ENCODE data around the gene RABGAP1L.
"Not testable (repeated sequence)": the region's sequence is repeated elsewhere in the genome, so short reads cannot be mapped to it uniquely, and the experiment has no call there.

Gene RABGAP1L

GRCh38 chr1:174398246-174398645, 238.9 kb downstream of the RABGAP1L start:
- no peak for DNase-seq

DNA sequence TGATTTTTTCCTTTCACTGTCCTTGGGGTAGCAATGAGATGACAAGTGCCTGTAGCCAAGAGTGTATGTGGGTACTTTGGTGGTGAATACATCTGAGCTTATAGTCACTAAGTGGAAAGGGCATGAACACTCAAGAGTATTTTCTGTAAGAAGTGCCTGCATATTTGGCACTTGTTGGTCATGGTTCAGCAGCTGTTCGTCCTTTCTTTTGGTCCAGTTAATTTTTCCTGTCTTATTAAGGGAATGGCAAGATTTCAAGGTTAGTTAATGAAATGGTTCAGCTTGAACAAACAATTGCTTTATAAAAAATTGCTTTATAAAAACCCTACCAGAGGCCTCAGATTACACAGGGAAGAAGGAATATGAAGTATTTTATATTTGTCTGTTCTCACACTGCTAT, 239.9 kb downstream of the RABGAP1L start:
- no peak for DNase-seq

DNA sequence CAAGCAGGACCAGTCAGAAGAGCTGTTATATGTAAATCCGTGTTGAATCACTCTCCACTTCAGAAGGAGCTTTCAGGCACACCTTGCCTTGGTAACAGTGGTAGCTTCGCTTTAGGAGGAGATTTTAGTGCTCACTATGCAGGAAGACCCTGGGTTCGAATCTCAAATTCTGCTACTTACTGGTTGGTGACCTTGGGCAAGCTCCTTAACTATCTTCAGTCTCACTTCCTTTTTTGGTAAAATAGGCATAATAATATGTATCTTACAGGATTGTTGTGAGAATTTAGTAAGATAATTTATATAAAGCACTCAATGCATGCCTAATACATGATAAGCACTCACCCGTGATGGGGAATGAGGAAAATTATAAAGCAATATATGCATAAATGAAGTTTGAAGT, 241.8 kb downstream of the RABGAP1L start:
- DNase-seq, result no peak

- DNase-seq, result no peak
Measured at GRCh38 chr1:174405219-174405618, 245.9 kb downstream of the RABGAP1L start.

DNA sequence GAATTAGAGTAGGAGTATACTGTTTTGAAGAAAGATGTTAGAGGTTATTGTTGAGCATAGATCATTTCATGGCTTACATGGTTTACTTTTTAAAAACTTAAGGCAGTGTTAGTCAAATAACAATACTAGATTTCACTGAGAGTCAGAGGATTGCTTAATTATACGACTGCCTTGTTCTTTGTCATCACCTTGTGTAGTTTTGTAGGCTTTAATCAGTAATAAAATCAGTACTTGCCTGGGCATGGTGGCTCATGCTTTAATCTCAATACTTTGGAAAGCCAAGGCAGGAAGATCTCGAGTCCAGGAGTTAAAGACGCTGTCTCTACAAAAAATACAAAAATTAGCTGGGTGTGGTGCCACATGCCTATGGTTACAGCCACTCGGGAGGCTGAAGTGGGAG, 247.1 kb downstream of the RABGAP1L start:
- no peak for DNase-seq

DNA sequence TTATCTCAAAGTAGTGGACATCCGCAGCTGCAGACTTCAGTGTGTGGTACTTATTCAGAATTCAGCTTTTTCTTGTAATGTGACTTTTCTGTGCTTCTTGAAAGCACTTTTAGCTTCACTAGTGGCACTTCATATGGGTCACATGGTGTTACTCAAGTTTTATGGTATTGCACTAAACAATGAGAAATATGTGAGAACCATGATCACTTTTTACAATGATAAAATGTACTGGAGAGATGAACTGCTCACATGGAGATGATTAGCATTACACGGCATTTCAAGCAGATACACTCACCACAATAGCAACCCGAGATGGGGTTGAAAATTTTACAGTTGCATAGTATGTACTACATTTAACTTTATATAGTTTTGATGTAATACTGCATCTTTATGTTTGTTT, 248.3 kb downstream of the RABGAP1L start:
- DNase-seq, result no peak

- no peak for DNase-seq
Measured at GRCh38 chr1:174408146-174408545, 248.8 kb downstream of the RABGAP1L start.

GRCh38 chr1:174409801-174410200, 250.5 kb downstream of the RABGAP1L start:
- not testable (repeated sequence) for DNase-seq

GRCh38 chr1:174413632-174414031, 254.3 kb downstream of the RABGAP1L start:
- no peak for DNase-seq

GRCh38 chr1:174414203-174414602, 254.9 kb downstream of the RABGAP1L start:
- DNase-seq, result no peak

DNA sequence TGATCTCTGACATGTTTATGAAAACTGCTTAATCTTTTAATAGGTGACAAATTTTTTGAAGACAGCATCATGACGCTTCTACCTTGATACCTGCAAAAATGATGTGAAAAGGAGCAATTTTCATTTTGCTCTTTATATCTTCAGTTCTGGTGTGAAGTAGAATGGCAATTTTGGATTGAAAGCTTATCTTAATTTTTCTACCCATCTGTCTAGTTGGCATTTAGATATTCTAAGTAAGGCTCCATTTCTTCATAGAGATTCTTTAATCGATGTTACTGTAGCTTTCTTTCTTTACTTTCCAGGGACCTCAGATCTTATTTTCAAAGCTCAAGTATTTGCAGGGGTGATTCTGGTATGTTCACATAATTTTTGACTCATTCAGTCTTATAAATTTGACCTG, 256.2 kb downstream of the RABGAP1L start:
- DNase-seq, result no peak

DNA sequence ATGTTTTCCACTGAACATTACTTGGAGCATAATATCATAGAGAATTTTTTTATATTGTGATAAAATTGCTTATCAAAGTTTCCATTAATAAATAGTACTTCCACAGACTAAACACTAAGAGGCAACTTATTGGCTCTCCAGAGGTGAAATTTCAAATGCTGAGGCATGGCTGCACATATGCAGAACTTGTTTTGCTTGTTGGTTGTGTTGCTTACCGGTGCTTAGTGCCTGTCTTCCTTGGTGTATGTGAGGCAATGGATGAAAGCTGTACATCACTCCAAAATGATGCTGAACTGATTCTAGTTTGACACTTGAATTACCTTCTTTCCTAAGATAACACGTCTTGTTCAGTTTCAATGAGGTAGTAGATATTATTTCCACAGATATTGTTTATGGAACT, 258.6 kb downstream of the RABGAP1L start:
- DNase-seq, result no peak

- DNase-seq, result no peak
Measured at GRCh38 chr1:174425121-174425520, 265.8 kb downstream of the RABGAP1L start.

- no peak for DNase-seq
Measured at GRCh38 chr1:174426153-174426552, 266.8 kb downstream of the RABGAP1L start.

DNA sequence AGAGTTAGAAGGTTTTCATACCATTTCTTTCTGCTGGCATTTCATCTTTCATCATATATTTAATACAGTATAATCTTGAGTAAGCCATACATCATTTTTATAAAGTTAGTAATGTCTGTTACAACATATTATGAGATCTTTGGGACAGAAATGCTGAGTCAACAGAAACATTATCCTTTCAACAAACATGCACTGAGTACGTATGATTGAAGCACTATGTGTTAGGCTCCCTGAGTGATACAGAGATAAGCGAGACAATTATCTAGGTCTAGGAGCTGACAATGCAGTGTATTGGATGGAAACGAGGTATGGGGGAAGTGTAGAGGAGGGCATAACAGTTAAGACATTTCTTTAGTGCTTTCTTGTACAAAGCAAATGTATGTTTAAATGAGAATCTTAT, 268.7 kb downstream of the RABGAP1L start:
- DNase-seq, result no peak

GRCh38 chr1:174428739-174429138, 269.4 kb downstream of the RABGAP1L start:
- DNase-seq, result no peak

GRCh38 chr1:174433451-174433850, 274.1 kb downstream of the RABGAP1L start:
- DNase-seq, result no peak

DNA sequence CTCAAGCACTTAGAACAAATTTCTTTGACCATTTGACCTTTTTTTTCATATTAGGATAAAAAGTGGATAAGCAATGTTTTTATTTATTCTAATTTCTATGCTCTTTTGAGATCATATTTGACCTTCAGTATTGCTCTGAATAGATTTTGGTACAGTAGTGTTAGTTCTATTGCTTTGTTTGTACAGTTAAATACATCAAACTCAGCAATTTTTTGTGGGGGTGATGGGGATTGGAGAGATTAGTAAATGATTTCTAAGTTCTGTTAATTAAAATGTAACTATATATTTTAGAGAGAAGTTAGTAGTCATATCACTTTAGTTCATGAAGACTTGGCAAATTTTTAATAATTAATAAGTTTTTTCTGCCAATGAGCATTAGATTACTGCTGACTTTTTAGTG, 286.0 kb downstream of the RABGAP1L start:
- DNase-seq, result no peak

DNA sequence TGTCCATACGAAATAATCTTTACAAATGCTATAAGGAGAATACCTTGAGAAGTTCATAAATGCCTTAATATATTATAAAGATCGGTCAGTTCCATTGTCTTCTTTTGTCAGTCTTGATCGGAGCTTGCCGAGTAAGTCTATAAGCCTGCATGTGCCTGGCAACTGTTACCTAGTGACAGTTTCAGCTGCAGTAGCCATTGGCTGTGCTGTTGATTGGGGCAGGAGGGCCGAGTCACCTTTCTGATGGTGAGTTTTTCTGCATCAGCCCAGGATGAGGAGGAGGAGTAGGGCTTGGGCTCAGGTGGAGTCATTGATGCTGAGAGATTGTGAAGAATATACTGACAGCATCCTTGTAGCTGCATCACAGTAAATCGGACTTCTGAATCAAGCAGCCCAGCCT, 286.5 kb downstream of the RABGAP1L start:
- DNase-seq, result no peak

- no peak for DNase-seq
Measured at GRCh38 chr1:174447866-174448530, 288.7 kb downstream of the RABGAP1L start, which contains the start of gene GPR52. Gene GPR52 (plus strand): TSS chr1:174447964. CDS start chr1:174448112, 148 bp downstream.

DNA sequence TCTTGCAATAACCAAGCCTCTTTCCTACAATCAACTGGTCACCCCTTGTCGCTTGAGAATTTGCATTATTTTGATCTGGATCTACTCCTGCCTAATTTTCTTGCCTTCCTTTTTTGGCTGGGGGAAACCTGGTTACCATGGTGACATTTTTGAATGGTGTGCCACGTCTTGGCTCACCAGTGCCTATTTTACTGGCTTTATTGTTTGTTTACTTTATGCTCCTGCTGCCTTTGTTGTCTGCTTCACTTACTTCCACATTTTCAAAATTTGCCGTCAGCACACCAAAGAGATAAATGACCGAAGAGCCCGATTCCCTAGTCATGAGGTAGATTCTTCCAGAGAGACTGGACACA, 289.2 kb downstream of the RABGAP1L start:
- no peak for DNase-seq

DNA sequence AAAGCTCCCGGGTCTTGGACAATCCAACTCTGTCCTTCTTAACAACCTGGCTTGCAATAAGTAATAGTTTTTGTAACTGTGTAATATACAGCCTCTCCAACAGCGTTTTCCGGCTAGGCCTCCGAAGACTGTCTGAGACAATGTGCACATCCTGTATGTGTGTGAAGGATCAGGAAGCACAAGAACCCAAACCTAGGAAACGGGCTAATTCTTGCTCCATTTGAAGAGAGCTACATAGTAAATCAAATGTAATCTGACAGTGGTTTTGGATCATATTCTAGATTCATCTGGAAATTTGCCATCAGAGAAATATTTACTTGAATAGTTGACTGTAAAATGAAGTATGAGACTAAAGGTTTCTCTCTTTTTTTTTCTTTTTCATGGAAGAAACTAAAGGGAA, 289.7 kb downstream of the RABGAP1L start:
- no peak for DNase-seq

GRCh38 chr1:174451408-174451807, 292.1 kb downstream of the RABGAP1L start:
- no peak for DNase-seq

- DNase-seq, result no peak
Measured at GRCh38 chr1:174465855-174466254, 306.5 kb downstream of the RABGAP1L start.

GRCh38 chr1:174466607-174467006, 307.3 kb downstream of the RABGAP1L start:
- no peak for DNase-seq

DNA sequence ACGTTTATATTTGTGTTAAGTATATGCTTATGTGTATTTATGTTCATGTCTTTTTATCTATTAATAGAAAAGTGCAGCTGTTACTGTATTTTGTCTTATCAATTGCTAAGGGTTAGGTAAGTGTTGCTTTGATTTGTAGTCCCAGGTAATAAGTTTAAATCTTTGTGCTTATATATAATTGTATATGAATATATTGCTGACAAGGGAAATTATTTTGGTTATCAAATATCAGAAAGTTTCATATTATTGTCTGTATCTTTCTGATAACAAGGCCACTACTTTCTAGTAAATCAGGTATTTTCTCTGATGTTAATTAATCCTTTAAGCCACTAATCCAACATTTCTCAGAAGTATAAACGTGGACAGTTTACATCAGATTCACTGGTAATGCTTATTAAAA, 309.7 kb downstream of the RABGAP1L start:
- no peak for DNase-seq

Measured in NCI-H345 (cell line).